NCI-H1105 treated with DMSO at 0.1 percent for 48 hours (cell line): ENCODE measurements around the gene DCAF15.

ENCODE experiments used
- DNase-seq: peaks from one replicate; lab custom pipeline; 2025; lab: John Stamatoyannopoulos, UW

DCAF15 gene

DNA sequence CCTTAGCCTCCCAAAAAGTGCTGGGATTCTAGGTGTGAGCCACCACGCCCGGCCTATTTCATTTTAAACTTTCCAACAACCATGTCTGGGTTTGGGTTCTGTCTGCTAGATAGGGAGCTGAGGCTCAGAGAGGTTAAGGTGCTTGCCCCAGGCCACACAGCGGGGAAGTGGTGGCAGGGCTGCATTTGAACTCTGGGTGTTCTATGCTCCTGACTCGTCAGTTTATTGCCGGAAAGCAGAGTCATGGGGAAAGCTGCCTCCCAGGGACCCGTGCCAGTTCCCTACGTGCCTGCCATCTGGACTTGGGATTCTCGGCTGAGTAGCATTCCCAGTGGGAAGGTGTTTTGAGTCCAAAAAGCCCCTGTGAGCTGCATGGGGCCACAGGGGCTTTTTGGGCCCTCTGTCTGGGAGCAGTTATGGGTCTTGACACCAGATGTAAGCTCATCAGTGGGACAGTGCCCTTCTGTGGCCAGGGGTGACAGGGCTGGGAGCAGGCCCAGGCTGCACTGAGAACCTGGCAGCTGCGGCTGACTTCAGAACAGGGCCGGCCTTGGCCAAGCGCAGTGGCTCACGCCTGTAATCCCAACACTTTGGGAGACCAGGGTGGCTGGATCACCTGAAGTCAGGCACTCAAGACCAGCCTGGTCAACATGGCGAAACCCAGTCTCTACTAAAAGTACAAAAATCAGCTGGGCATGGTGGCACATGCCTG is 42.9 kb downstream of the DCAF15 start:
- no peak for DNase-seq

DNA sequence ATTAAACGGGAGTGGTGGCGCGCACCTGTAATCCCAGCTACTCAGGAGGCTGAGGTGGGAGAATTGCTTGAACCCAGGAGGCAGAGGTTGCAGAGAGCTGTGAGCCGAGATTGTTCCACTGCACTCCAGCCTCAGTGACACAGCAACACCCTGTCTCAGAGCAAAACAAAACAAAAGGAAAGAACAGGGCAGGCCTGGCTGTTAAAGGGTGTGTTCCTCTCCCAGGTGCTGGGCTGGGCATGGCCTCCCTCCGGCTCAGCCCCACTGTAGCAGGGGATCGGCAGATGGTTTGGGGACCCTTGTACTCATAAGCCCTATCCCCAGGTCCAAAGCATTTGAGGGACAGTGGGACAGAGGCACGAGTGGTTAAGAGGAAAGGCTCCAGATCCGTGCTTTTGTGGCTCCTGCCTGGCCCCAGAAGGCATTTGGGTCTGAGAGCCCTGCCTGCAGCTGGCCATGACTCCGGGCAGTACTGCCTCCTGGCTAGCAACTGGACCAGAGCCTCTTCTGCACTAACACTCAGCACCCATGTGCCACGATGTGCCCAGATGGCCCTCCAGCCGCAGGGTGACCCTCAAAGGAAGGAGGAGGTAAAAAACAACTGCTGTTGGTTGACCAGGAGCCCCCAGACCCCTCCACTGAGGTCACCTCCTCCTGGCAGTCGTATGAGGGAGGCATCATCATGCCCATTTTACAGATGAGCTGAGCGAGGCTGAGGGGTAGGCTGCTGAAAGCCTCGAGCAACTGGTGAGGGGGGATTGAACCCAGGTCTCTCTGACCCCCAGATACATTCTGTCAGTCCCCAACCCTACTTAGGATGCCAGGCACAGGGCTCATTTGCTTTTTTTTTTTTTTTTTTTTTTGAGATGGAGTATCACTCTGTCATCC is 43.8 kb downstream of the DCAF15 start:
- DNase-seq = no peak

- DNase-seq = no peak
Measured at GRCh38 chr19:13996928-13997630, 44.8 kb downstream of the DCAF15 start.

DNA sequence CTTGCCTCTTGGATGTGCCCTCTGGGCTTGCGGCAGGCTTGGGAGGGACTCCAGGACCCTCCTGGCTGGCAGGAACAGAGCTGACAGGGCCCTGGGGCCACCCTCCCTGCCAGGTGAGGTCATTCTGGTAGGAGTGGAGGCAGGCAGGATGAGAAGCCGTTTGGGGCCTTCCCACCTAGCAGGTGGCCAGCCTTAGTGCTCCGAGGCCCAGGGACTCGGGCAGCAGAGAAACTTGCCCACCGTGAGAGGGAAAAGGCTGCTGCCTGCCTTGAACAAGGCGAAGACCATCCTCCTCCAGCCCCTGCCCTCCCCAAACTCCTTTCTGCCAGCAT is 45.3 kb downstream of the DCAF15 start:
- no peak for DNase-seq

- no peak for DNase-seq
Measured at GRCh38 chr19:13998426-13998825, 46.1 kb downstream of the DCAF15 start.

- no peak for DNase-seq
Measured at GRCh38 chr19:13999085-13999484, 46.8 kb downstream of the DCAF15 start.

GRCh38 chr19:14000691-14001375 is 48.5 kb downstream of the DCAF15 start:
- no peak for DNase-seq

DNA sequence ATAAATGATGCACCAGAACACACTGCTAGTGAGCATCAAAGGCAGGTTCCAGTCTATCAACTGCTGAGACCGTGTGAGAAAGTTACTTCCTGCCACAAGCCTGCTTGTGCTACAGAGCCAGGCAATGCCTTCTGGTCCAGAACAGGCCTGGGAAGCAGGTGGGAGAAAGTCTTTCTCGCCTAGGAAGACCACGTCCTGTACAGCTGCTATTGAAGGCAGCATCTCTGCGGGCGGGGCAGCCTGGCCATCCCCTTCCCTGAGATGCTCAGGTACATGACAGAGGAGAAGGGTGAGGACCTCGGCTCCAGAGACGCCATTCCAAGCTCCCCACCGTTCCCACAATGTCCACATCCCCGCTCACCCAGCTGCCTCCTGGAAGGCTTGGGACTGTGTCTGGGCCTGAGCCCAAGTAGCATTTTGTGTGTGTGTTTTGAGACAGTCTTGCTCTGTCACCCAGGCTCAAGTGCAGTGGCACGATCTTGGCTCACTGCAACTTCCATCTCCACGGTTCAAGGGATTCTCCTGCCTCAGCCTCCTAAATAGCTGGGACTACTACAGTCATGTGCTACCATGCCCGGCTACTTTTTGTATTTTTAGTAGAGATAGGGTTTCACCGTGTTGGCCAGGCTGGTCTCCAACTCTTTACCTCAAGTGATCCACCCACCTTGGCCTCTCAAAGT is 50.4 kb downstream of the DCAF15 start:
- DNase-seq = no peak

DNA sequence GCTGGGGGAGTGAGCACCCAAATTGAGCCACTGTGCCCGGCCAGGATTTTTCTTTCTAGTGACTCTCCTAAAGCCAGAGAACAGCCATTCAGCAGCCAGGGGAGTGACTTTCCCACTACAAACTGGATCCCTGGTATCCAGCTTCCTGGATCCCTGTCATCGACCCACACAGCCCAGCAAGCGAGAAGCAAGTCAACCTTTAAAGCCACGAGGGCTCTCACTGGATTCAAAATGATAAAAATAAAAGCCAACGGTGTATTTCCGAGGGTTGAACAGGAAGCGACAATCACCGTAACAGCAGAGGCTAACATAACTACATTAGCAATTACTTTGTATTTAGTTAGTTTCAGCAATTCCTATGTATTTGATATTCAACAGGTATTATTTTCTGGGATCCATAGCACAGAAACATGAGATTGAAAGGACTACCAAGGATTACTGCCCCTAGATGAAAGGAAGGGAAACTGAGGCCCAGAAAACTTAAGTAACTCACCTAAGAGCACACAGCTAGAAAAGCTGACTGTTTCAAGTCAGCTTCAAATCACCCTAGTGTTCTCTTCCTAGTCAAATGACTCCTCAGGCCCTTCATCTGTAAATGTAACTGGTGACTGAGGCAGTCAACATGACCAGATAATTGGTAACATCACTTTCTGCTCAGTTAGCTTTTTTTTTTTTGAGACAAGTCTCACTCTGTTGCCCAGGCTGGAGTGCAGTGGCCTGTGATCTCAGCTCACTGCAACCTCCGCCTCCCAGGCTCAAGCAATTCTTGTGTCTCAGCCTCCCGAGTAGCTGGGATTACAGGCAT is 51.1 kb downstream of the DCAF15 start:
- no peak for DNase-seq

DNA sequence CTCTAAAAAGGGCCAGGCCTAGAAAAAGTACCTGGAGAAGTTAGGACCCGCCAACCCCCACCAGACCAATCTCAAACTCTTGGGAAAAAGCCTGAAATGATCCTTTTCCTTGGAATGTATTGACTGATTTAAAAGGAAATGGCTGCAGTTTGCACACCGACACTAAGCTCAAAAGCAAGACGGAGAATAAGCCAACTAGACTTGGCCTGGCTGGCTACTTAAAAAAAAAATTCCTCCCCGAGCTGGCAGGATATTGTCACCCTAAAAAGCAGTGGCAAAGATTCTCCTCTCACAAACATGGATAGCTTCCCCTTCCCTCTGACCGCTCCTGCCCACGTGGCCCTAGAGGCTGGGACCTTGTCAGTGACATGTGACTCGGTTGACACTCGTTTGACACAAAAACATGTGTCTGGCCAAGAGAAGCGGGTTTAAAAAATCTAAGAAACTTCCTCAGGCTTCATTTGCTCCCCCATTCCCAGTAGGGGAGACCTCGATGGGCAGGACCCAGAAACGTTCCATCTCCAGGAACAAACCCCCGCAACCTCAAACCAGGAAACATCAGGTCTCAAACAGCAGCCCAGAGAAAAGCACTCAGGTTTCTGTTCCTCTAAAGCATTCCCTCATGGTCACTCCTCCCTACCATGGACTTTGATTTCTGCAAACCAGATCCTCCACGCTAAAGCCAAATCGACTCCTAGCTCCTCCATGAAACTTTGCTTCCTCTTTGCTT is 52.5 kb downstream of the DCAF15 start:
- no peak for DNase-seq

DNA sequence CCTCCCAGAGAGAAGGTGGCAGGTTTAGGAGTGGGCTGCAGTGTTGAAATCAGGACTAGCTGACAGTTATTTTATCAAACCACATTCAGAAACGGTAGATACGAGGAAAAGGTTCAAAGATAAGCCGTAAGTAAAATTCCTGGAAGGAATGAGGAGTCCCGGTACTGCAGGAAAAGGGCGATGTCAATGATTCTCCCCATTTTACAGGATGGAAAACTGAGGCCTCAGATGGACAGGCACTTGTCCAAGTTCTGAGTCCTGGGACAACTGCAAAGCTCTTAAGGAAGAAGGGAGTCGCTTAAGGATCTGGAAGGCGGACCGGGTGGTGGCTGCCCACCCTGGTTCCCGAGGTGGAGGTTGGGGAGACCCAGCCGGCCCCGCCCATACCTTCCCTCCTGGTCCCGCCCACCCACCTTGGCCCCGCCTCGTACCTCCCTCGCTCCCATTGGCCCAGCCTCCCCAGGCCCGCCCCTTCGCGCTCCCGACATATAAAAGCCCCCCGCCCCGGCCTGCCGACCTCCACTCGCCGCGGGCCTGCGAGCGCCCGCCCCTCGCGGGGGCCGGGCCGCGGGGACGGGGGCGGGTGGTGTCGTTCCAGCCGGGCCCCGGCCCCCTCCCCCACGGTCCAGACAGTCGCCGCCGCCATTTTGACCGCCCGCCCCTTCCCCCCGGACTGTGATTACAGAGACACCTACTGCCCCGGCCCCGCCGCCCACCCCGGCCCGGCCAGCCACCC is 53.2 kb downstream of the DCAF15 start:
- peak; percentile 62 for DNase-seq

GRCh38 chr19:14006085-14006765 is 53.9 kb downstream of the DCAF15 start, which contains the start of gene RFX1:
RFX1 (minus strand) TSS chr19:14006320; CDS start chr19:13993843, 12,477 bp downstream.
- peak; percentile 100 for DNase-seq

DNA sequence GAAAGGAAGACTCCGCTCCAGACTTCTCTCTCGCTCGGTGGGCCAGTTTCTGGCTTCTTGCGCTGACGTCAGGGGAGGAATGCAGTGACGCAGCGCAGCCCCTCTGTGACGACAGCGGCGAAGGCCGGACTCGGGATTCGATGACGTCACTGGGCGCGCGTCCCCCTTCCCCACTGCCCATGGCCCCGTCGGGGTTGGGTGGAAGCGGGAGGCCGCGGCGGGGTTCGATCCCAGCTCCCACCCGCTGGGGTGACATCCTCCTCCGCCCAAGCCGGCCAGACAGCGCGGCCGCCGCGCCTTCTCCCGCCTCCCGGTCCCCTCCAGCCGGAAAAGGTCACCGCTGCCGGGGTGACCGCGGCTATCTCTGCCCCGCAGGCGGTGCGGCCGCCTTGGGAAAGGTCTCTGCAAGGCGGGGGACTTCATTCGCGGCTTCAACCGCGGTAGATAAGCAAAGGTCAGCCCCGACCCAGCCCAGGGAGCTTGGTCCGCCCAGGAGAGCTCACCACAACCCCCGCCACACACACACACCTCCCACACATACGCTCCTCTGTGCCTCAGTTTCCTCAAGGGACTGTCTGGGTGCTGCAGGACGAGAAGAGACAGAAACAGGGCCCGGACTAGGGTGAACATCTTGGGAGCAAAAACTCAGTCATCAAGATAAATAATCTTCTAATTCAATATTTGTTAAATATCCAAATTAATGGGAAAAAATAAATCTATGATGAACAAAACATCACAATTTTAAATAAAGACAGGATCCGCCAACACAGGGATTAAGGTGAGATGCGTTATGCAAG is 54.7 kb downstream of the DCAF15 start:
- no peak for DNase-seq
